Hepatocyte (in vitro differentiated cells): ENCODE data around the gene PTPRN2.

Experiments
- CTCF ChIP-seq: fragments of 200-600 bp; sonication (generic); IDR thresholded peaks from 2 replicates; pipeline ENCODE4 v1.5.1; 2016; ENCODE audit warnings: antibody characterized with exemption, mild to moderate bottlenecking; ENCODE audit not compliant: poor library complexity
- EZH2 ChIP-seq: fragments of 200-600 bp; sonication (generic); IDR thresholded peaks from 2 replicates; pipeline ENCODE4 v1.6.1; 2016; ENCODE audit warnings: antibody characterized with exemption, mild to moderate bottlenecking, borderline replicate concordance
- EZH2phosphoT487 ChIP-seq: fragments of 200-600 bp; sonication (generic); IDR thresholded peaks from one replicate; pipeline ENCODE4 v1.6.1; 2018; ENCODE audit warnings: antibody characterized with exemption, mild to moderate bottlenecking, low read depth, moderate library complexity; ENCODE audit not compliant: unreplicated experiment, severe bottlenecking

DNA sequence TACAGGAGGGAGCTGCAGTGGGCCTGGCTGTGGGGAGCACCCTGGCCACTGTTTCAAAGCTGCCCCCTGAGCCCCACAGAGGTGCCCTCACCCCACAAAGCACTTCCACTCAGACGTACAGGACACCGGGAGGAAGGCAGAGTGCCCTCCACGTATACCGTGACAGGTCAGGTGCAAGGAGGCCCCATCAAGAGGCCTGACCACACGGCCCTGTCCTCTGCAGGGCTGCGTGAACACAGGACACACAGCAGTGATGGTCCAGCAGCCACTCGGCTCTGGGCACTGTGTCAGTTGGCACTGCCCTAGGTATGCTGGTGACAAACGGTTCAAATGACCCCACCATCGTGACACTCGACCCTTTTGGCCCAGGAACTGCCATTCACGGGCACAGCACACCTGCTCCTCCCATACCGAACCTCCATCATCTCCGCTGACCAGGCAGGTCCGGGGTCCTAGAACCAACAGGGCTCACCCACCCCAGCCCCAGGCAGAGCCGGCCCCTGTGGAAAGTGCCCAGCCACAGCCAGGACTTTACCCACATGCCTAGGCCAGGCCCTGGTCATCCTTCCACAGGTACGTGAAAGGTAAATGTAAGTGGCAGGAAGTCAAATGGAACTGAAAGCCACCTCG, 560.9 kb downstream of the PTPRN2 start:
- no peak for TF ChIP-seq CTCF
- no peak for TF ChIP-seq EZH2phosphoT487
- no peak for TF ChIP-seq EZH2
